Measurements from ENCODE around the gene ABCA10.

Gene ABCA10

GRCh38 chr17:69103557-69104233 is 124.9 kb downstream of the ABCA10 start:
- DNase-seq (ENCODE audit: low read depth) = no peak

- no peak for DNase-seq (ENCODE audit: low read depth)
Observed at GRCh38 chr17:69098625-69099024, 130.0 kb downstream of the ABCA10 start.

Measured in HS-27A (cell line).